ENCODE measurements around the gene EPS15. TPM values are rescaled to one million over a fixed set of nuclear protein-coding genes. Genes with fewer than 3 reads are reported as not detected.

EPS15 gene
- total RNA-seq, 4 donors from 2014 or later: 53.5 to 106 (median 74.2) TPM

- no peaks in the 10 kb centered on the region for H3K9me3 ChIP-seq
- TF ChIP-seq POLR2AphosphoS5 (IDR thresholded peaks at IDR 0.05): no peak
- no peak for TF ChIP-seq EP300 (IDR thresholded peaks at IDR 0.05)
- no peak for TF ChIP-seq POLR2A (IDR thresholded peaks at IDR 0.05)
- H3K36me3 ChIP-seq: peaks cover 0 to 77% of the 10 kb centered on the region in 2 donors
- no peak overlapping the region for H3K27ac ChIP-seq
- H3K4me3 ChIP-seq: no peak overlapping the region
- no peak for ATAC-seq
- H3K4me1 ChIP-seq: no peaks in the 10 kb centered on the region
- H3K27me3 ChIP-seq: no peaks in the 10 kb centered on the region
Measured at GRCh38 chr1:51372561-51372960, 146.5 kb downstream of the EPS15 start.

GRCh38 chr1:51369171-51369570 is 149.9 kb downstream of the EPS15 start:
- WGBS, 2 donors (ENCODE audit: low coverage in 1 of 2): 83 to 94% methylated on average over 3 to 4 of the region's 4 CpGs
- H3K9me3 ChIP-seq: no peaks in the 10 kb centered on the region
- H3K4me3 ChIP-seq: no peak overlapping the region
- no peak for ATAC-seq
- H3K27ac ChIP-seq: no peak overlapping the region
- no peaks in the 10 kb centered on the region for H3K4me1 ChIP-seq
- TF ChIP-seq, protein P1, sequence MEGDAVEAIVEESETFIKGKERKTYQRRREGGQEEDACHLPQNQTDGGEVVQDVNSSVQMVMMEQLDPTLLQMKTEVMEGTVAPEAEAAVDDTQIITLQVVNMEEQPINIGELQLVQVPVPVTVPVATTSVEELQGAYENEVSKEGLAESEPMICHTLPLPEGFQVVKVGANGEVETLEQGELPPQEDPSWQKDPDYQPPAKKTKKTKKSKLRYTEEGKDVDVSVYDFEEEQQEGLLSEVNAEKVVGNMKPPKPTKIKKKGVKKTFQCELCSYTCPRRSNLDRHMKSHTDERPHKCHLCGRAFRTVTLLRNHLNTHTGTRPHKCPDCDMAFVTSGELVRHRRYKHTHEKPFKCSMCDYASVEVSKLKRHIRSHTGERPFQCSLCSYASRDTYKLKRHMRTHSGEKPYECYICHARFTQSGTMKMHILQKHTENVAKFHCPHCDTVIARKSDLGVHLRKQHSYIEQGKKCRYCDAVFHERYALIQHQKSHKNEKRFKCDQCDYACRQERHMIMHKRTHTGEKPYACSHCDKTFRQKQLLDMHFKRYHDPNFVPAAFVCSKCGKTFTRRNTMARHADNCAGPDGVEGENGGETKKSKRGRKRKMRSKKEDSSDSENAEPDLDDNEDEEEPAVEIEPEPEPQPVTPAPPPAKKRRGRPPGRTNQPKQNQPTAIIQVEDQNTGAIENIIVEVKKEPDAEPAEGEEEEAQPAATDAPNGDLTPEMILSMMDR (IDR thresholded peaks at IDR 0.05): no peak
- TF ChIP-seq POLR2A (IDR thresholded peaks at IDR 0.05): no peak
- no peak for TF ChIP-seq EP300 (IDR thresholded peaks at IDR 0.05)
- no peak for TF ChIP-seq POLR2AphosphoS5 (IDR thresholded peaks at IDR 0.05)
- H3K27me3 ChIP-seq: no peaks in the 10 kb centered on the region
- H3K36me3 ChIP-seq: peaks cover 0 to 70% of the 10 kb centered on the region in 2 donors

- ATAC-seq: no peak
- Histone ChIP-seq H3K9me3 (no peaks in the 10 kb centered on the region), H3K4me3 (no peak overlapping the region), H3K27me3 (no peaks in the 10 kb centered on the region), H3K36me3 (peaks cover 0 to 72% of the 10 kb centered on the region in 2 donors), H3K4me1 (no peaks in the 10 kb centered on the region), H3K27ac (no peak overlapping the region)
- 100% methylated on average over 1 of the region's 1 CpG for WGBS, 2 donors (ENCODE audit: low coverage in 1 of 2)
- TF ChIP-seq POLR2A (IDR thresholded peaks at IDR 0.05): no peak
- TF ChIP-seq, protein P1 (IDR thresholded peaks at IDR 0.05): no peak
Measured at GRCh38 chr1:51365774-51366173, 153.3 kb downstream of the EPS15 start.

GRCh38 chr1:51359879-51360278 is 159.2 kb downstream of the EPS15 start:
- Histone ChIP-seq H3K36me3 (peaks cover 0 to 96% of the 10 kb centered on the region in 2 donors), H3K9me3 (no peaks in the 10 kb centered on the region), H3K4me3 (no peak overlapping the region), H3K27ac (no peak overlapping the region), H3K27me3 (no peaks in the 10 kb centered on the region), H3K4me1 (no peaks in the 10 kb centered on the region)
- 82 to 92% methylated on average over 1 to 4 of the region's 4 CpGs for WGBS, 2 donors (ENCODE audit: low coverage in 1 of 2)
- TF ChIP-seq POLR2AphosphoS5 (IDR thresholded peaks at IDR 0.05) (no peak), POLR2A (IDR thresholded peaks at IDR 0.05) (no peak), EP300 (IDR thresholded peaks at IDR 0.05) (no peak)
- TF ChIP-seq, protein P1 (IDR thresholded peaks at IDR 0.05): no peak
- no peak for ATAC-seq

- no peak overlapping the region for H3K27ac ChIP-seq
- no peaks in the 10 kb centered on the region for H3K4me1 ChIP-seq
- H3K27me3 ChIP-seq: no peaks in the 10 kb centered on the region
- 82 to 100% methylated on average over 1 of the region's 1 CpG for WGBS, 2 donors (ENCODE audit: low coverage in 1 of 2)
- no peak for ATAC-seq
- no peaks in the 10 kb centered on the region for H3K9me3 ChIP-seq
- peaks cover 0 to 70% of the 10 kb centered on the region in 2 donors for H3K36me3 ChIP-seq
- no peak overlapping the region for H3K4me3 ChIP-seq
- TF ChIP-seq, protein P1 (IDR thresholded peaks at IDR 0.05): no peak
- no peak for TF ChIP-seq POLR2A (IDR thresholded peaks at IDR 0.05)
- no peak for TF ChIP-seq POLR2AphosphoS5 (IDR thresholded peaks at IDR 0.05)
- no peak for TF ChIP-seq EP300 (IDR thresholded peaks at IDR 0.05)
Measured at GRCh38 chr1:51355382-51355781, 163.7 kb downstream of the EPS15 start.

Measured in gastroesophageal sphincter (tissue), 4 donors.